ENCODE results near the gene MLC1. TPM values are rescaled to one million over a fixed set of nuclear protein-coding genes. Genes with fewer than 3 reads are reported as not detected.

Gene MLC1
- total RNA-seq, 1 donor from 2014 or later = not detected

- no peak for TF ChIP-seq CTCF (conservative IDR thresholded peaks at IDR 0.05; ENCODE audit: low read depth, low read length)
- no peak overlapping the region for H3K4me3 ChIP-seq (ENCODE audit: low read depth, low read length)
- no peak for DNase-seq (ENCODE audit: low read depth)
These were observed 49.9 kb downstream of the MLC1 start for GRCh38 chr22:50035131-50035881.

GRCh38 chr22:50034126-50035081, 50.8 kb downstream of the MLC1 start:
- DNase-seq (ENCODE audit: low read depth) = no peak
- no peak overlapping the region for H3K4me3 ChIP-seq (ENCODE audit: low read depth, low read length)
- no peak for TF ChIP-seq CTCF (conservative IDR thresholded peaks at IDR 0.05; ENCODE audit: low read depth, low read length)

GRCh38 chr22:50032941-50033601, 52.2 kb downstream of the MLC1 start:
- TF ChIP-seq CTCF (conservative IDR thresholded peaks at IDR 0.05; ENCODE audit: low read depth, low read length) = no peak
- no peak for DNase-seq (ENCODE audit: low read depth)
- H3K4me3 ChIP-seq (ENCODE audit: low read depth, low read length) = no peak overlapping the region

GRCh38 chr22:50032109-50032871, 52.9 kb downstream of the MLC1 start:
- TF ChIP-seq CTCF (conservative IDR thresholded peaks at IDR 0.05; ENCODE audit: low read depth, low read length) = no peak
- DNase-seq (ENCODE audit: low read depth) = no peak
- H3K4me3 ChIP-seq (ENCODE audit: low read depth, low read length) = no peak overlapping the region

GRCh38 chr22:50031189-50032091, 53.8 kb downstream of the MLC1 start:
- TF ChIP-seq CTCF (conservative IDR thresholded peaks at IDR 0.05; ENCODE audit: low read depth, low read length) = no peak
- H3K4me3 ChIP-seq (ENCODE audit: low read depth, low read length) = no peak overlapping the region
- no peak for DNase-seq (ENCODE audit: low read depth)
